ENCODE results near the gene ZNF697.

The ZNF697 gene

GRCh38 chr1:119637710-119638109 is 10.4 kb downstream of the ZNF697 start:
- TF ChIP-seq, protein P1, sequence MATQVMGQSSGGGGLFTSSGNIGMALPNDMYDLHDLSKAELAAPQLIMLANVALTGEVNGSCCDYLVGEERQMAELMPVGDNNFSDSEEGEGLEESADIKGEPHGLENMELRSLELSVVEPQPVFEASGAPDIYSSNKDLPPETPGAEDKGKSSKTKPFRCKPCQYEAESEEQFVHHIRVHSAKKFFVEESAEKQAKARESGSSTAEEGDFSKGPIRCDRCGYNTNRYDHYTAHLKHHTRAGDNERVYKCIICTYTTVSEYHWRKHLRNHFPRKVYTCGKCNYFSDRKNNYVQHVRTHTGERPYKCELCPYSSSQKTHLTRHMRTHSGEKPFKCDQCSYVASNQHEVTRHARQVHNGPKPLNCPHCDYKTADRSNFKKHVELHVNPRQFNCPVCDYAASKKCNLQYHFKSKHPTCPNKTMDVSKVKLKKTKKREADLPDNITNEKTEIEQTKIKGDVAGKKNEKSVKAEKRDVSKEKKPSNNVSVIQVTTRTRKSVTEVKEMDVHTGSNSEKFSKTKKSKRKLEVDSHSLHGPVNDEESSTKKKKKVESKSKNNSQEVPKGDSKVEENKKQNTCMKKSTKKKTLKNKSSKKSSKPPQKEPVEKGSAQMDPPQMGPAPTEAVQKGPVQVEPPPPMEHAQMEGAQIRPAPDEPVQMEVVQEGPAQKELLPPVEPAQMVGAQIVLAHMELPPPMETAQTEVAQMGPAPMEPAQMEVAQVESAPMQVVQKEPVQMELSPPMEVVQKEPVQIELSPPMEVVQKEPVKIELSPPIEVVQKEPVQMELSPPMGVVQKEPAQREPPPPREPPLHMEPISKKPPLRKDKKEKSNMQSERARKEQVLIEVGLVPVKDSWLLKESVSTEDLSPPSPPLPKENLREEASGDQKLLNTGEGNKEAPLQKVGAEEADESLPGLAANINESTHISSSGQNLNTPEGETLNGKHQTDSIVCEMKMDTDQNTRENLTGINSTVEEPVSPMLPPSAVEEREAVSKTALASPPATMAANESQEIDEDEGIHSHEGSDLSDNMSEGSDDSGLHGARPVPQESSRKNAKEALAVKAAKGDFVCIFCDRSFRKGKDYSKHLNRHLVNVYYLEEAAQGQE (IDR thresholded peaks at IDR 0.05; ENCODE audit: low read depth): no peak
- no peak for TF ChIP-seq MAX (IDR thresholded peaks at IDR 0.05)
- no peak for TF ChIP-seq CEBPB (IDR thresholded peaks at IDR 0.05)
- TF ChIP-seq RAD21 (IDR thresholded peaks at IDR 0.05; ENCODE audit: low read depth): no peak
- TF ChIP-seq ZBTB7A (IDR thresholded peaks at IDR 0.05; ENCODE audit: low read depth): no peak
- no peak for TF ChIP-seq FOXM1 (IDR thresholded peaks at IDR 0.05; ENCODE audit: borderline replicate concordance, low read depth)
- TF ChIP-seq TEAD4 (IDR thresholded peaks at IDR 0.05): no peak
- no peak for TF ChIP-seq TCF12 (IDR thresholded peaks at IDR 0.05; ENCODE audit: low read depth)
- no peak for TF ChIP-seq EP300 (IDR thresholded peaks at IDR 0.05; ENCODE audit: borderline replicate concordance)
- no peak for TF ChIP-seq TAF1 (IDR thresholded peaks at IDR 0.05; ENCODE audit: low read depth)
- TF ChIP-seq, protein P2, sequence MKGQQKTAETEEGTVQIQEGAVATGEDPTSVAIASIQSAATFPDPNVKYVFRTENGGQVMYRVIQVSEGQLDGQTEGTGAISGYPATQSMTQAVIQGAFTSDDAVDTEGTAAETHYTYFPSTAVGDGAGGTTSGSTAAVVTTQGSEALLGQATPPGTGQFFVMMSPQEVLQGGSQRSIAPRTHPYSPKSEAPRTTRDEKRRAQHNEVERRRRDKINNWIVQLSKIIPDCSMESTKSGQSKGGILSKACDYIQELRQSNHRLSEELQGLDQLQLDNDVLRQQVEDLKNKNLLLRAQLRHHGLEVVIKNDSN (IDR thresholded peaks at IDR 0.05): no peak
- TF ChIP-seq EGR1 (IDR thresholded peaks at IDR 0.05): no peak
- no peak for TF ChIP-seq YY1 (IDR thresholded peaks at IDR 0.05; ENCODE audit: low read depth)
- no peak for TF ChIP-seq NFIC (IDR thresholded peaks at IDR 0.05)
- no peak for TF ChIP-seq CREB1 (IDR thresholded peaks at IDR 0.05; ENCODE audit: low read depth)

DNA sequence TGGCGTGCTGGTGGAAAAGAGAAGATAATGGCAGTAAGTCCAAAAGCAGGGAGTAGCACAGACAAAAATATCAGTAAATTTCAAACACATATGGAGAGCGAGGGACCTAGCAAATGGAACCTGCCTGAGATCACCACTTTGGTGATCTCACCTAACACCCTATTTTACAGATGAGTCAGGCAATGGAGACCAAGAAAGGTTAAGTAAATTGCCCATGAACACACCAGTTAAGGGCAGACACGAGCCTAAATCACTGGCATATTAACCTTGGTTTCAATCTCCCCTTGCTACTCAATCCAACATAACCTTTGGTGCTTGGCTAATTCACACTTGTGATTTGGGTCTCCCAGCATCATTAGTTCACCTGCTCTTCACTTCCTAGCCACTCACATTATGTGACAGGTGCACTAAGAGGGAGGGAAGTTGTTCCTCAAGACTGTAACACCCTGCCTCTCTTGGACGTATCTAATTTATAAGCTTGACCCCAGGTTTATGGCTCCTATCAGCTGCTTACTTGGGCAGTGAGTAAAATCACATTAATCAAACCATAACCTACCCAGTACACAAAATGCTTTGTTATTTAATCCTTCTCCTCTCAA is 11.5 kb downstream of the ZNF697 start:
- no peak for TF ChIP-seq NFIC (IDR thresholded peaks at IDR 0.05)
- TF ChIP-seq CREB1 (IDR thresholded peaks at IDR 0.05; ENCODE audit: low read depth): no peak

DNA sequence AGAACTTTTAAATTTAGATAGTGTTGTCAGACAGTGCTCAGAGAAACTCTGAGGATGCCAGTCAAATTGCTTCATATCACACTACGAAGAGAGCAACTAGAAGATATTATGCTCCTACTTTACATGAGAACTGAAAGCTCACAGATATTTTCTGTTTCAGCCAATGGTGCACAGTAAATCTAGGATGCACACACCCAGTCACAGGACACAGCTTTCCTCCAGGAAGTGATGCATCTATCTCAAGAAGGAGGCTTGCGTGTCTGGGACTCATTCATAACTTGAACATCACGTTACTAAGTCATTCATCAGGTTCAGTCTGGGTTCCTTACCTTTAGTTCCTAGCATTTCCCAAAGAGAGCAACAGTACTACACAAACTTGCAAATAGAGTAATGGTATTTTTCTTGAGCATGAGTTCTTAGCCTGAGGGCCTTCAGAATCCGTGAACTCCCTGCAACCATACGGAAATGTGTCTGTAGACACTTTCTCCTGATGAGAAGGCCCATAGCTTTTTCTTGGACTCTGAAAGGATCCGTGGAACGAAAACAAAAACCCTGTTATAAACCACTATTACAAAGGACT is 12.2 kb downstream of the ZNF697 start:
- TF ChIP-seq TCF12 (IDR thresholded peaks at IDR 0.05; ENCODE audit: low read depth): no peak
- TF ChIP-seq RAD21 (IDR thresholded peaks at IDR 0.05; ENCODE audit: low read depth): no peak
- no peak for TF ChIP-seq CREB1 (IDR thresholded peaks at IDR 0.05; ENCODE audit: low read depth)
- no peak for TF ChIP-seq EGR1 (IDR thresholded peaks at IDR 0.05)
- no peak for TF ChIP-seq YY1 (IDR thresholded peaks at IDR 0.05; ENCODE audit: low read depth)
- no peak for TF ChIP-seq MAX (IDR thresholded peaks at IDR 0.05)
- TF ChIP-seq CEBPB (IDR thresholded peaks at IDR 0.05): no peak
- no peak for TF ChIP-seq FOXM1 (IDR thresholded peaks at IDR 0.05; ENCODE audit: borderline replicate concordance, low read depth)
- no peak for TF ChIP-seq EP300 (IDR thresholded peaks at IDR 0.05; ENCODE audit: borderline replicate concordance)
- no peak for TF ChIP-seq NFIC (IDR thresholded peaks at IDR 0.05)
- TF ChIP-seq, protein P1 (IDR thresholded peaks at IDR 0.05; ENCODE audit: low read depth): no peak
- no peak for TF ChIP-seq ZBTB7A (IDR thresholded peaks at IDR 0.05; ENCODE audit: low read depth)
- TF ChIP-seq TEAD4 (IDR thresholded peaks at IDR 0.05): no peak
- TF ChIP-seq TAF1 (IDR thresholded peaks at IDR 0.05; ENCODE audit: low read depth): no peak
- TF ChIP-seq, protein P2 (IDR thresholded peaks at IDR 0.05): no peak

DNA sequence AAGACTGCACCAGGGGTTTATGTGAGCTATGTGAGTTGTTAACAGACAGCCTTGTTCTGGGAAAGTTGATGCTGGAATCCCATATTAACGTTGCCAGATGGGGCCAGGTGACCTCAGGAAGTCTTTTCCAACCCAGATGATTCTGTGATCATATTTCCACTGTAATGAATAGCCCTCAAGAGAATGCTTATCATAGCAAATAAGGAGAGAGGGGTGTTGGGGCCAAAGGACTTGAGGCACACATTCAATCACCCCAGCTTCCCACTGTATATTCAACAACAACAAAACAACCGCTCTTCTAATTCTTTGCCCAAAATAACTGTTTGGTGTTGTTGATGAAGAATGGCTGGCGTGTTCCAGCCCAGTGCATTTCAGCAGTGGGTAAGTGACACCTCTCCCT is 14.1 kb downstream of the ZNF697 start:
- TF ChIP-seq FOXM1 (IDR thresholded peaks at IDR 0.05; ENCODE audit: borderline replicate concordance, low read depth): no peak
- TF ChIP-seq CEBPB (IDR thresholded peaks at IDR 0.05): no peak
- no peak for TF ChIP-seq RAD21 (IDR thresholded peaks at IDR 0.05; ENCODE audit: low read depth)
- no peak for TF ChIP-seq TCF12 (IDR thresholded peaks at IDR 0.05; ENCODE audit: low read depth)

GRCh38 chr1:119633575-119633974 is 14.5 kb downstream of the ZNF697 start:
- TF ChIP-seq EP300 (IDR thresholded peaks at IDR 0.05; ENCODE audit: borderline replicate concordance): no peak
- no peak for TF ChIP-seq EGR1 (IDR thresholded peaks at IDR 0.05)

DNA sequence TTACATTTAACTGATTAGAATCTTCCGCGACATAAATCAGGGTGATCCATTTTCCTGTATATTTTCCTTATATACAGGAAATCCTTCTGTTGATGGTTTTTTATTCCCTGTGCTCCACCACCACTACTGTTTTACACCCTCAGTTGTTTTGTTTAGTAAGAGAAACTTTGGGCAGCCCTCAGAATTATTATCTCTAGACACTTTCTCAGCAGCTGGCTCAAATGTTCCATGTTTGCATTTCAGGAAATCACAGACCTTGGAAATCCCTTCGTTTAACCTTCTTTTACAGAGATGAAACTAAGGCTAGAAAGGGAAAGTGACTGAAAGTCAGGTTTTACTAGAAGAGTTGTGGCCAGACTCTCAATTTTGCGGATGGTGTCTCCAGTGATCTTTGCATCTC is 15.2 kb downstream of the ZNF697 start:
- no peak for TF ChIP-seq ZBTB7A (IDR thresholded peaks at IDR 0.05; ENCODE audit: low read depth)
- no peak for TF ChIP-seq NFIC (IDR thresholded peaks at IDR 0.05)

- TF ChIP-seq NFIC (IDR thresholded peaks at IDR 0.05) (no peak), TAF1 (IDR thresholded peaks at IDR 0.05; ENCODE audit: low read depth) (no peak), EP300 (IDR thresholded peaks at IDR 0.05; ENCODE audit: borderline replicate concordance) (no peak), CEBPB (IDR thresholded peaks at IDR 0.05) (no peak), YY1 (IDR thresholded peaks at IDR 0.05; ENCODE audit: low read depth) (no peak), CREB1 (IDR thresholded peaks at IDR 0.05; ENCODE audit: low read depth) (no peak), ZBTB7A (IDR thresholded peaks at IDR 0.05; ENCODE audit: low read depth) (no peak), TEAD4 (IDR thresholded peaks at IDR 0.05) (no peak), TCF12 (IDR thresholded peaks at IDR 0.05; ENCODE audit: low read depth) (no peak), FOXM1 (IDR thresholded peaks at IDR 0.05; ENCODE audit: borderline replicate concordance, low read depth) (no peak), RAD21 (IDR thresholded peaks at IDR 0.05; ENCODE audit: low read depth) (no peak), MAX (IDR thresholded peaks at IDR 0.05) (no peak), EGR1 (IDR thresholded peaks at IDR 0.05) (no peak)
- TF ChIP-seq, protein P1 (IDR thresholded peaks at IDR 0.05; ENCODE audit: low read depth): no peak
- TF ChIP-seq, protein P2 (IDR thresholded peaks at IDR 0.05): no peak
Measured at GRCh38 chr1:119632103-119632490, 16.0 kb downstream of the ZNF697 start.

Measured in Ishikawa (cell line).